ENCODE data around the gene SAT2.

The SAT2 gene

GRCh38 chr17:7631398-7632380, 4.1 kb upstream of the SAT2 start:
- TF ChIP-seq REST (IDR thresholded peaks at IDR 0.05; ENCODE audit: insufficient read depth in 1 of 2, low read depth in 2 of 2, low read length in 2 of 2) (no peak), SIN3A (IDR thresholded peaks at IDR 0.05; ENCODE audit: borderline replicate concordance, insufficient read depth, low read length) (no peak)

GRCh38 chr17:7629939-7630571, 2.4 kb upstream of the SAT2 start, which contains the start of gene SHBG:
Gene SHBG (plus strand): TSS chr17:7630135. CDS start chr17:7630173, 38 bp downstream.
- TF ChIP-seq TAF1 (IDR thresholded peaks at IDR 0.05; ENCODE audit: borderline replicate concordance, insufficient read depth, low read length) (no peak), POLR2AphosphoS5 (IDR thresholded peaks at IDR 0.05; ENCODE audit: low read depth, low read length) (no peak), SIN3A (IDR thresholded peaks at IDR 0.05; ENCODE audit: borderline replicate concordance, insufficient read depth, low read length) (no peak), FOXP2 (optimal IDR thresholded peaks at IDR 0.05; ENCODE audit: borderline replicate concordance, extremely low read depth, extremely low read length, insufficient read depth) (no peak), REST (IDR thresholded peaks at IDR 0.05; ENCODE audit: insufficient read depth in 1 of 2, low read depth in 2 of 2, low read length in 2 of 2) (no peak)

GRCh38 chr17:7626956-7627249, 718 bp downstream of the SAT2 start:
- no peak for TF ChIP-seq REST (IDR thresholded peaks at IDR 0.05; ENCODE audit: insufficient read depth in 1 of 2, low read depth in 2 of 2, low read length in 2 of 2)
- TF ChIP-seq FOXP2 (optimal IDR thresholded peaks at IDR 0.05; ENCODE audit: borderline replicate concordance, extremely low read depth, extremely low read length, insufficient read depth), result no peak
- no peak for TF ChIP-seq POLR2AphosphoS5 (IDR thresholded peaks at IDR 0.05; ENCODE audit: low read depth, low read length)
- no peak for TF ChIP-seq SIN3A (IDR thresholded peaks at IDR 0.05; ENCODE audit: borderline replicate concordance, insufficient read depth, low read length)
- TF ChIP-seq TAF1 (IDR thresholded peaks at IDR 0.05; ENCODE audit: borderline replicate concordance, insufficient read depth, low read length), result no peak

GRCh38 chr17:7626307-7626706, 1.3 kb downstream of the SAT2 start:
- TF ChIP-seq FOXP2 (optimal IDR thresholded peaks at IDR 0.05; ENCODE audit: borderline replicate concordance, extremely low read depth, extremely low read length, insufficient read depth), result no peak
- TF ChIP-seq POLR2AphosphoS5 (IDR thresholded peaks at IDR 0.05; ENCODE audit: low read depth, low read length), result no peak
- no peak for TF ChIP-seq SIN3A (IDR thresholded peaks at IDR 0.05; ENCODE audit: borderline replicate concordance, insufficient read depth, low read length)
- no peak for TF ChIP-seq REST (IDR thresholded peaks at IDR 0.05; ENCODE audit: insufficient read depth in 1 of 2, low read depth in 2 of 2, low read length in 2 of 2)
- TF ChIP-seq TAF1 (IDR thresholded peaks at IDR 0.05; ENCODE audit: borderline replicate concordance, insufficient read depth, low read length), result no peak
